Thyroid gland (tissue), 4 donors: ENCODE measurements around the gene TMEM127.
A peak's percentile ranks its signal among the peaks of the same experiment; 100 is the strongest.

Source experiments
- CTCF ChIP-seq, 6 experiments: fragments of 200-600 bp in 3 of 6; fragments of 450-650 bp in 3 of 6; sonication (generic) in 3 of 6; IDR thresholded peaks; one replicate each; pipeline ENCODE4 v1.5.1; 2016 to 2019; ENCODE audit warnings: antibody characterized with exemption in 6 of 6, mild to moderate bottlenecking in 2 of 6, inconsistent platforms in 1 of 6, moderate library complexity in 1 of 6
- POLR2A ChIP-seq, 2 donors: fragments of 450-650 bp; IDR thresholded peaks; one replicate each; pipeline ENCODE4 v1.6.1; 2017; ENCODE audit warnings: antibody characterized with exemption in 2 of 2, mild to moderate bottlenecking in 2 of 2, moderate library complexity in 1 of 2

GRCh38 chr2:96267159-96267971 is 1.6 kb upstream of the TMEM127 start:
- TF ChIP-seq CTCF (IDR thresholded peaks at IDR 0.05) (peak in 2 of 6 experiments; percentile 10 to 16), POLR2A (IDR thresholded peaks at IDR 0.05) (no peak)
